GM13976 (cell line): Measurements from ENCODE around the gene DHDH.

Experiments used
- DNase-seq: peaks from one replicate; pipeline ENCODE4 v3.0.0; 2012; ENCODE audit warnings: low spot score
- in situ Hi-C: fragments of 300-500 bp; cut with MboI; formaldehyde crosslinking; loops from one replicate; pipeline ENCODE4 v1.12.0; 2022; ENCODE audit warnings: low sequenced_read_pairs, mixed read lengths, inconsistent platforms; ENCODE audit not compliant: unreplicated experiment
- TF ChIP-seq, protein P1 (sequence below): IDR thresholded peaks from 2 replicates; pipeline ENCODE4 v1.5.1; 2012; ENCODE audit warnings: borderline replicate concordance, mild to moderate bottlenecking; ENCODE audit not compliant: insufficient read depth; ENCODE audit errors: extremely low read depth, missing control alignments, control extremely low read depth

Gene DHDH

DNA sequence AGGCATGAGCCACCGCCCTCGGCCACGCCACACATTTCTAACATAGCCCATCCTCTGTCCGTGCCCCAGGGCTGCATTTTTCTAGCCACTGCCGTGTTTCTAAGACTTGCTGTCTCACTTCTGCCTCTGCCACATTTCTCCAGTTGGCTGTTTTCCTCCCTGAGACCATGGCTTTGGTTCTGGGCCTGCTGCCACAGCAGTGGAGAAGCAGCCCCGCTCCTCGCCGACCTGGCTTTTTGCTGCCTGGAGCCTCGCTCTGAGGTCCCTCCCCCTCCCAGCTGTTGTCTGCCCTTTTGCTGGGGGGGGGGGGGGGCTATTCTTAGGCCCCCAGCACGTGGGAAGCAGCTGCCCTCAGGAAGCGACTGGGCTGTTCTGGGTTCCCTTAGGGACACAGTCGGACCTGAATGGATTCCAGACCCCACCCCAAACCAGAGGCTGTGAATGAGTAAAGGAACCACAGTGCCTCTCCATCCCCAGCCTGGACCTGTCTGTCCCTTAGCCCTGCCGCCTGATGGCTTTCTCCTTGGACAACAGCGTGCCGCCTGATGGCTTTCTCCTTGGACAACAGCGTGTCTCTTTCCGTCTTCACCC, 56.3 kb downstream of the DHDH start:
- TF ChIP-seq, protein P1, sequence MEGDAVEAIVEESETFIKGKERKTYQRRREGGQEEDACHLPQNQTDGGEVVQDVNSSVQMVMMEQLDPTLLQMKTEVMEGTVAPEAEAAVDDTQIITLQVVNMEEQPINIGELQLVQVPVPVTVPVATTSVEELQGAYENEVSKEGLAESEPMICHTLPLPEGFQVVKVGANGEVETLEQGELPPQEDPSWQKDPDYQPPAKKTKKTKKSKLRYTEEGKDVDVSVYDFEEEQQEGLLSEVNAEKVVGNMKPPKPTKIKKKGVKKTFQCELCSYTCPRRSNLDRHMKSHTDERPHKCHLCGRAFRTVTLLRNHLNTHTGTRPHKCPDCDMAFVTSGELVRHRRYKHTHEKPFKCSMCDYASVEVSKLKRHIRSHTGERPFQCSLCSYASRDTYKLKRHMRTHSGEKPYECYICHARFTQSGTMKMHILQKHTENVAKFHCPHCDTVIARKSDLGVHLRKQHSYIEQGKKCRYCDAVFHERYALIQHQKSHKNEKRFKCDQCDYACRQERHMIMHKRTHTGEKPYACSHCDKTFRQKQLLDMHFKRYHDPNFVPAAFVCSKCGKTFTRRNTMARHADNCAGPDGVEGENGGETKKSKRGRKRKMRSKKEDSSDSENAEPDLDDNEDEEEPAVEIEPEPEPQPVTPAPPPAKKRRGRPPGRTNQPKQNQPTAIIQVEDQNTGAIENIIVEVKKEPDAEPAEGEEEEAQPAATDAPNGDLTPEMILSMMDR = no peak
- in situ Hi-C loops = no loop called here
- DNase-seq = no peak

DNA sequence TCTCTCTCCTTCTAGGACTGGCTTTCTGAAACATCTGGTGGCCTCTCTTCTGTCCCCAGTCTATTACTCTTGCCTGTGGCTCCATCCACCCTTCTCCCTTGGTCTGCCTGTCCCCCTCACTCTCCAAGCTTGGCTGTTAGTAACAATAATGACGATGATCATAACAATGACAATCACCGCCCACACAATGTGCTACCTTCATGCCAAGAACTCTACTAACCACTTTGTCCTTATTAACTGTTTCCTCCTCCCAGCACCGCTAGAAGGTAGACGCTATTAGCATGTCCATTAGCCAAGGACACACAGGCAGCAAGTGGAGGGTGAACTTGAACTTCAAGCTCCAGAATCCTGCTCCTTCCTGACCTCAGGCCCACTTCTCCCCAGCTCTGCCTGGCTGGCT, 56.9 kb downstream of the DHDH start:
- in situ Hi-C loops = no loop called here
- TF ChIP-seq, protein P1 = no peak

DNA sequence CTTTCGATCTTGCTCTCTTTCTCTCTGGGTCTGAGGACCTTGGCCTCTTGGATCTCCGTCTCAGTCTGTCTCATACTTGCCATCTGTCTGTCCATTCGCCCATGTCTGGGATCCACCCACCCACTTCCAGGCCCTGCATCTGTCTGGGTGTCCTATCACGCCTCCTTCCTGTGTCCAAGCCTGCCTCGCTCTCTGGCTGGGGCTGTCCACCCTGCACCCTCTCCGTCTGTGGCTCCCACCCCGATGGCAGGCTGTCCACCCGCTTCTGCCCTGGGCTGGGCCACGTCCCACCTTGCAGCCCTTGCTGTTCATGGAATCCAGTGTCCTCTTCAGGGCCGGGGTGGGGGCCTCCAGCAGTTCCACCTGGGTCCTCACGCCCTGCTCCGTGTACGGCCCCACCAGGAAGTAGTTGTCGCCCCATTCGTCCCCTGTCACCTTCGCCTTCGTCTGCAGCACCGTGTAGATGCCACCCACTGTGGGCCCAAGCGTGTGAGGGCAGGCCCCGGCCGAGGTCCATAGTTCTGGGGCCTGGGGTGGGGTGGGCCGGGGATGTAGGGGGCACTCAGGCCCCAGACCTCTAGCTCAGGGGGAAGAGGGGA, 57.6 kb downstream of the DHDH start:
- DNase-seq = no peak
- TF ChIP-seq, protein P1 = no peak
- in situ Hi-C loops = no loop called here

More for the DNA sequence above, 56.9 kb downstream of the DHDH start:
- no peak for DNase-seq

DNA sequence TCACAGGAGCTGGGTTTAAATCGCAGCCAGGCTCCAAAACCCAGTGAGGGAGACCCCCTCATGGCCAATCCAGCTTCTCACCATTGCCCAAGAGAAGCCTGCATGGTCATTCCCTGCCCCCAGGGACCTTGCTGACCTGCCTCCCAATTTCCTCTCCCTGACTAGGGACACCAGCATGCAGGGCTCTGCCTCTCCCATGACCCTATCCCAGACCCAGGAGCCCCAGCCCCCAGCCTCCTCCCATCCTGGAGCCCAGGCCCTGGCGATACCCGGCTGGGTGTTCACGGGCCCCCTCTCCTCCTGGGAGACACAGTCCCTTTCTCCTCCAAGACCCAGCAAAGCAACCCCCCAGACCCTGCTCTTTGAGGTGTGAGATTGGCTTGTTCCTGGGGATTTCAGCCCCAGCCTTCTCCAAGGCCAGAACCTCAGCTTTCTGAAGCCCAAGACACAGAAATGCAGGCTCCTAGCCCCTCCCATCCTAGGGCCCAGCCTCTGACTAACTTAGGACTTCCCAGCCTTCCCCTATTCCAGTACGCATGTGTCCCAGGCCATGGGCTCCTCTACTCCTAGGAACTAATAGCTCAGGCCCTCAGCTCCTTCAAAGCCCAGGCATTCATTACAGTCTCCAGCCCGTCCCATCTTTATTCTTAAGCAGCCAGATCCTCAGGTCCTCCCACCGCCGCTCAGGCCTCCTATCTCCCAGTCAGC, 58.5 kb downstream of the DHDH start:
- TF ChIP-seq, protein P1 = no peak
- in situ Hi-C loops = no loop called here
- peak; percentile 61 for DNase-seq

DNA sequence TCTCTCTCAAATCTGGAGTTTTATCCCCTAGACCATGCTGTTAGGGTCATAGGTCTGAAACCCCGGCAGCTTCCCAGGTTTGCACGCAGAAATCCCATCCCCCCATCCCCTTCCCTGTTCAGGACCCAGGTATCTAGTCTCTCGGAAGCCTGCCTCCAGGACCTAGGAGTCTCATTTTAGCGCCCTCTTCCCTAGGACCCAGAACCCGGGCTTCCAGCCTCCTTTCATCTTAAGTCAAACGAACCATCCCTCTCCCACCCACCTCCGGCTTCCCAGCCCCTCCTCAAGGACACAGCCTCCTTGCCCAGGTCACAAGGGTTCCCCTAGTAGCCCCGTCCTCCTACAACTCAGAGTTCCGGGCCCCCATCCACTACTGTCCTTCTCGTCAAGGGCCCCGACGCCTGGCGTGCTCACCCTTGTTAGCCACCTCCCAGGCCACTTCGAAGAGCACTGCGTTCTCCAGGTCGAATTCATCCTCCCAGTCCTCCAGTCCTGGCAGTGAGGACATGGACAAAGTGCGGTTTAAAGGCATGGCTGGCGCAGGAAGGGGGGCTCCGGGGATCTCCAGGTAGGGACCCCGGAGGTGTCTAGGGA, 59.2 kb downstream of the DHDH start:
- TF ChIP-seq, protein P1 = no peak
- in situ Hi-C loops = no loop called here
- no peak for DNase-seq

DNA sequence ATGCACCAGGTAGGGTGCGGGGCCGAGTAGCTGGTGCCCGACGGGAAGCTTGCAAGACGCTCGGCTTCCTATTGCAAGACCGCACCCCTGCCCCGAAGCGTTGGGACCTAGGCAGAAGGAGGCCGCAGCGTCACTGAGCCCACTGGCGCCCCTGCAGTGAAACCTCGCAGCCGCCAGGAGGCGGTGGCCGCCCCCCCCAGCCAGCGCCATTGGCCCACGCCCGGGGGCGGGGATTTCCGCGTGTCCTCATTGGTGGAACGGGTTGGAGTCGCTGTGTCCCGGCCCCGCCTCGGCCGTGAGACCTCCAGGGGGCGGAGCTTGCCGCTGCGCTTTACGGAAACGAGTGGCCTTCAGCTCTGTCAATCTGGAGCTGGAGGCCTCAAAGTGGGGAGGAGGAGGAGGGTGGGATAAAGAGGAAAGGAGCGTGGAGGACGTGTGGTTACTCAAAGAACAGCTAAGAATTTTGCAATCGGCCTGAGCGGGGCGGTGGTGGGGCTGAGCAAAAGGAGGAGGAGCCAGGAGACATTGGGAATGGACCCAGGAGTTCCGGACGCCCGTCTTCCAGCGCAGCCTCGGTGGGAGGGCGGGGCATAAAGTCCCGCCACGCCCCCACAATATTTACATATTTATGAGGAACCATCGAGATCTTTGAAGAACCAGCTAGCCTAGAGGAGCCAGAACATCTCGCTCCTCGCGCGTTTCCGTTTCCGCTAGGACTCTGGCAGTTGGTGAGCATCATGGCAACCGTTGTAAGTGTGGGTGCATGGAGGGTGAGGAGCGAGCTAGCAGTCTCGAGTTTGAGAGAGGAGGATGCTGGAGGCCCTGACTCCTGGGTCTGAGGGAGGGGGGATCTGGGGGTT, 59.9 kb downstream of the DHDH start, which contains the start of the genes GYS1 and RUVBL2:
GYS1 (minus strand) TSS at position 135 of the 860 bp plus-strand sequence. CDS start 197 bp downstream, outside the sequence.
RUVBL2 (plus strand) TSS at position 713 of the 860 bp plus-strand sequence; CDS start at position 738, 25 bp downstream.
- TF ChIP-seq, protein P1 = peak; percentile 96
- DNase-seq = peak; percentile 99
- in situ Hi-C loops = no loop called here
